Activated gamma-delta T cell treated with Interleukin-2 at 50 U/mL for 16 hours (primary cell): Measurements from ENCODE around the gene NANOS2.

Experiments
- DNase-seq: peaks from one replicate; pipeline ENCODE4 v3.0.0-alpha.2; 2020

Gene NANOS2

GRCh38 chr19:45913874-45914830 is at the start of gene NANOS2:
Gene NANOS2 (minus strand): TSS chr19:45914778. CDS start chr19:45914693, 85 bp downstream.
- DNase-seq, result no peak

DNA sequence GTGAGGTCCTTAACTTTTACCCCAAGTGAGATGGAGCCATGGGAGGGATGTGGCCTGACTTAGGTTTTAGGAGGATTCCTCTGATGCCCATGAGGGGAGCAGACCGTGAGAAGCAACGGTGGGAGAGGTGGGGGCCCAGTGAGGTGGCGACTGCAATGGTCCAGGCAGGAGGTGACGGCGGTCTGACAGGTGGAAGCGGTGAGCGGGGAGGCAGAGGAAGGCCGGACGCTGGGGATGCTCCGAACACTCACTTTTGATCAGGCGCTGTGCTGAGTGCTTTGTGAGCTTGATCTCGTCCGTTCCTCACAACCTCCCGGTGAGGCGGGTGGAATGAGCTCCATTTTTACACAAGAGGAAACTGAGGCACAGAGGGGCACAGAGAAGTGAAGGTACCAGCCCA is 47.4 kb upstream of the NANOS2 start:
- DNase-seq, result no peak

- no peak for DNase-seq
Measured at GRCh38 chr19:45960595-45961235, 46.1 kb upstream of the NANOS2 start.

GRCh38 chr19:45959517-45960025 is 45.0 kb upstream of the NANOS2 start:
- no peak for DNase-seq

GRCh38 chr19:45958769-45959516 is 44.4 kb upstream of the NANOS2 start:
- DNase-seq, result no peak

GRCh38 chr19:45958320-45958719 is 43.7 kb upstream of the NANOS2 start:
- DNase-seq, result no peak

DNA sequence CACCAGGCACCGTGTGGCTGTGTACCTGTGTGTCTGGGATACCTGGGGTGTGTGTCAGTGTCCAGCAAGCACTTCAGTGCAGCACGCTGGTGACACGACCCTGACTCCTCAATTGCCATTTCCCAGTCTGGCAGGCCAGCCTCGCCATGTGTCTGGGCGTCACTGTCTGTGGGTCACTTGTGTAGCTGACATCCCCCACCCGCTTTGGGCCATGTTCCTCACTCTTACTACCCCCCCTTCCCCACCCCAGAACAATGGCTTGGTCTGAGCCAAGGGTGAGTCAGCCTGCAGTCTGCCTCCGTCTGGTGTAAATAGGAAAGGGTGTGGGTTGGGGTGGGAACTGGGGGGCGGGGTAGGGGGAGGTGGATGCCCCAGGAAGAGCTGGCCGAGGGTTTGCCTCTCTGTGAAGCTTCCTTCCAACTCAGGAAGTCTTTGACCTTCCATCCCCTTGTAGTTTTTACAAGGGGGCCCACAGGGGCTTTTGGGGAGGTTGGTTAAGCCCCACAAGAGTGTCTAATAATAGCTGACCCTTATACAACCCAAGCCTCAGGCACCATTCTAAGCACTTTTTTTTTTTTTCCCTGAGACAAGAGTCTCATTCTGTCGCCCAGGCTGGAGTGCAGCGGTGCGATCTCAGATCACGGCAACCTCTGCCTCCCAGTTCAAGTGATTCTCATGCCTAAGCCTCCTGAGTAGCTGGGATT is 41.5 kb upstream of the NANOS2 start:
- no peak for DNase-seq

DNA sequence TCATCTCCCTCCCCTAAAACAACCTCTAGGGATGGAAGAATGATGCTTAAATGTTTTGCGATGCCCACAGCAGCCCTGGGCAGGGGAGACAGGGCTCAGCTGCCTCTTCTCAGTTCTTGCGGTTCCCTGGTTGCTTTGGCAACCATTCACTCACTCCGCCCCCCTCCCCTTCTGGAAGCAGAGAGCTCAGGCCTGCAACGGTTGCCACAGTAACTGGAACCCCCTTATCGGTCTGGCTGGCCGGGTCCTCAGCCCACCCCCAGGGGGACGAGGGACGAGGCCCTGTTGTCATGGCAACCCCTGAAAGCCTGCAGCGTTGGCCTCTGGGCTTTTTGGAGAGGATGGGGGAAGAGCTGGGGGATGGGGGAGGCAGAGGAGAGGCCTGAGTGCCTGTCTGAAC is 39.6 kb upstream of the NANOS2 start:
- DNase-seq, result no peak

GRCh38 chr19:45953676-45954075 is 39.1 kb upstream of the NANOS2 start:
- no peak for DNase-seq

DNA sequence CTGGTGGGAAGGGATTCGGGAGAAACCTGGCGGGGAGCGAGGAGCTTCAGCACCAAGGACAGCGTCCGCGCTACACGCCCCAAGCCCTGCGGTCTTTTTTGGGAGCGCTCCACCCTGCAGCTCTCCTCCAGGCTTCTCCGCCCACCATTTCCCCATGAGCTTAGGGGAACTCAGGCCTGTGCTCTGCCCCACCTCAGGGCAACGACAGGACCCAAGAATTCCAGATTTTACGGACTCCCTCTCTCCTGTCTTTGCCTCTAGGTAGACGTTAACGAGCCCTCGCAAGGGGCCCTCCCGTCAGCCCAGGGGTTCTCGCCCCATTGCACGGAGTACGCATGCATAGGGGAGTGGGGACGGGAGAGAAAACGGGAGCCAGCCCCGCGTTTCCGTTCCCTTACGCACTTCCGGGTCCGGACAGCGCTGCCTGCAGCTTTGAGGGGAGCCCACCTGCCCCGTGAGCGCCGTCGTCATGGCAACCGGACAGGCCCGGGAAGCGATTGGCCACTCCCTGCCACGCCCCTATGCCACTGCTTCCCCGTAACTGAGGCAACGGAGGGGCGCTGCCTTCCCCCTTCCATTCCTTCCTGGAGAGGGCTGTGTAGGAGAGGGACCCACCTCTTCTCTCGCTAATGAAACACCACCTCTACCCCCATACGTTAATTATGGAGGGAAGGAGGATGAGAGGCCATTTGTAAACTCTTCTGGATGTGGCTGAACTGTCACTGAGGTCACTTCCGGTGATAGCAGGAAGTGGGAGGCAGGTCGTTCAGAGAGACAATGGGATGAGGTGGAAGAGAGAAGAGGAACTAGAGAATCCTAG is 38.3 kb upstream of the NANOS2 start:
- no peak for DNase-seq

GRCh38 chr19:45952341-45952685 is 37.7 kb upstream of the NANOS2 start:
- DNase-seq, result no peak

DNA sequence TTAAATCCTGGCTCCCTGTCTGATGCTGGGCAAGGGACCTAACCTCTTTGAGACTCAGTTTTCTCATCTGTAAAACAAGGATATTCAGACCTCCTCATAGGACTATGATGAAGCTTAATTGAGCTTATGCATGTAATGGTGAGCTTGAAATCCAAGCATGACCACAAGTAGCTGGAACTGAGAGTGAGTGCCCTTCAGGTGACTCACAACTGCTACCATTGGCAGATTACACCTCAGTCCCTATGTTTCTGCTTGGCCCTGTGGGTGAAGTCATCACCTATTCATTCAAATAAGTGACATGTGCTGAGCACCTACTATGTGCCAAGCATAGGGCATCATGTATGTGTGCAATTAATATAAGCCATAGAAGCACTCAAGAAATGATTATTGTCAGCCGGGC is 33.3 kb upstream of the NANOS2 start:
- DNase-seq, result no peak

GRCh38 chr19:45940515-45940805 is 25.9 kb upstream of the NANOS2 start:
- DNase-seq, result no peak

- DNase-seq, result no peak
Measured at GRCh38 chr19:45939792-45940514, 25.4 kb upstream of the NANOS2 start.

DNA sequence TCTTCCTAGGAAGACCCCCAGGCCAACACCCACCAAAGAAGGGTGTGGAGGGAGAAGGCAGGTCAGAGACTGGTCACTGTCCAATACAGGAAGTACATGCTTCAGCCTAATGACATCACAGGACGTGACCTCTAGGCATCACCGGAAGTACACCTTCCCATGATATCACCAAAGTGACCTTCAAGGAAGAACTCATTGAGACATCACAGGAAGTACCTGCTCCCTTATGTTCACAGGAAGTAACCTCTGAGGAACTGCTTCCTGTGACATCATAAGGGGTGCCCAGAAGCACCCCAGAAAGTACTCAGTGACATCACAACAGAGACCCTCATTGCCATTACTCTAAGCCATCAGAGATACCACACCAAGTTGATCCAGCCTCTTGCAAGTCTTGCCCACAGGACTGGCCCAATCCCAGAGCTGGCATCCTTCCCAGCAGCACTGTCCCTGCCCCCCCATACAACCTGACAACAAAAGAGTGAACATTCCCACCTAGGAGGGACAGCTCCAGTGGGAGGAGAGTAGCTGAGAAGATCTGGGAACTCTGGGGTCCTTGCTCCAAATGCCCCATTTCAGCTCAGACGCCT is 24.2 kb upstream of the NANOS2 start:
- DNase-seq, result no peak

GRCh38 chr19:45935267-45935666 is 20.7 kb upstream of the NANOS2 start:
- no peak for DNase-seq

DNA sequence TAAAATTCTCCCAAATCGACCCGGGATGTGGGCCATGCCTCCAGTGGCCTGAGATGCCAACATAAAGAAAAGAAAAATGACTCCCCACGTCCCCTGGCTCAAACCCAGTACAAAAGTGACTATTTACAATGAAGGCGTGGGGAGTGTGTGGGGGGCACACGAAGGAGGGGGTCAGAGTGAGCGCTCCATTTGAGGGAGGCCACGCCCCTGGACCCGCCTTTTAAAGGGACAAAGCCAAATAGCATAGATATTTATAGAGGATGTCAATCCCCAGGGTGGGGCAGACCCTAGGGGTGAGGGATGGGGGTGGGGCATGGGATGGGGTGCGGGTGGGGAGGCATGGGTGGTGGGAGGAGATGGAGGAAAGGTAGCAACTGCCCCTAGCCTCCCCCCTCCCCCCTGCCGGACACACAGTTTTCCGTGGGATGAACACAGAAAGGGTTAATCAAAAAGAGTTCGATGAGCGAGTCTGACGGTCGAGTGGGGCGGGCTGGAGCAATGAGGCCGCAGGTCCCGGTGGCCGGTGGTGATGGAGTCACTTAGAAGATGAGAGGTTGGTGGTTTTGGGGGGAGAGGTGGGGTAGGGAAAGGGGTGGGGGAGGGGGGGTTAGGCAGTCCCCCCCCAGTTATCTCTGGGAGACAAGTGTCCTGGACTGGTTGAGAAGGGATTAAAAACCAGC is 20.1 kb upstream of the NANOS2 start:
- DNase-seq, result no peak

DNA sequence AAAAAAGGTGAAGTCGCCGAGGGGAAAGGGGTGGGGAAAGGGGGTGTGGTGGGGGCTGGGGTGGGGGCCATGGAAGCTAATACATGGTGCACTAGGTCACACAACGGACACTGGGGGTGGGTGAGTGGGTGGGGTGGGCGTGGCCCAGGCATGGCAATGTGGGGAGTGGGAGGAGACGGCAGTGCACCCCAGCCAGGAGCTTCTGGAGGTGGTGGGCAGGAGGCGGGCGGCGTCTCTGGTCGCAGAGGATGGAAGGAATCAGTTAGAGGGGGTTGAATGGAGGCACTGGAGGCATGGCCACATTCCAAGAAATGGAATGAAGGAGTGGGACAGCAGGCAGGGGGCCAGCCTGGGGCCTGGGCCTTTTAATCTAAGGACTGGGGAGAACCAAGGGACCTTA is 19.2 kb upstream of the NANOS2 start:
- DNase-seq, result no peak

- DNase-seq, result no peak
Measured at GRCh38 chr19:45931055-45931454, 16.5 kb upstream of the NANOS2 start.

- DNase-seq, result no peak
Measured at GRCh38 chr19:45929247-45929646, 14.7 kb upstream of the NANOS2 start.
